SHP77 (cell line): ENCODE results near the gene CCDC15.
A peak's percentile ranks its signal among the peaks of the same experiment; 100 is the strongest.
"Not testable (repeated sequence)": the region's sequence is repeated elsewhere in the genome, so short reads cannot be mapped to it uniquely, and the experiment has no call there.

Experiments used
- DNase-seq, 2 experiments: peaks; one replicate each; lab custom pipeline; 2025; lab: John Stamatoyannopoulos, UW

The CCDC15 gene

GRCh38 chr11:124941703-124942102, 12.3 kb upstream of the CCDC15 start:
- no peak for DNase-seq

- DNase-seq, result no peak
Observed at GRCh38 chr11:124942466-124943253, 11.3 kb upstream of the CCDC15 start.

GRCh38 chr11:124943254-124943616, 10.8 kb upstream of the CCDC15 start:
- DNase-seq, result no peak

GRCh38 chr11:124943741-124944140, 10.3 kb upstream of the CCDC15 start:
- DNase-seq, result no peak

GRCh38 chr11:124944565-124944964, 9.4 kb upstream of the CCDC15 start:
- DNase-seq, result no peak

GRCh38 chr11:124945826-124946225, 8.2 kb upstream of the CCDC15 start:
- DNase-seq, result no peak

GRCh38 chr11:124946735-124947141, 7.3 kb upstream of the CCDC15 start:
- no peak for DNase-seq

GRCh38 chr11:124950601-124951330, 3.2 kb upstream of the CCDC15 start:
- DNase-seq, result no peak

- DNase-seq, result no peak
Observed at GRCh38 chr11:124951341-124951740, 2.7 kb upstream of the CCDC15 start.

GRCh38 chr11:124954590-124954955, 571 bp downstream of the CCDC15 start:
- no peak for DNase-seq

GRCh38 chr11:124955035-124955434, 1.0 kb downstream of the CCDC15 start:
- no peak for DNase-seq

GRCh38 chr11:124961972-124962609, 8.1 kb downstream of the CCDC15 start:
- peak; percentile 6 to 37 for DNase-seq

- not testable (repeated sequence) for DNase-seq
Observed at GRCh38 chr11:124968197-124968596, 14.2 kb downstream of the CCDC15 start.

- no peak for DNase-seq
Observed at GRCh38 chr11:124970925-124971324, 16.9 kb downstream of the CCDC15 start.

GRCh38 chr11:124971810-124972209, 17.8 kb downstream of the CCDC15 start:
- DNase-seq, result no peak

GRCh38 chr11:124976531-124976930, 22.5 kb downstream of the CCDC15 start:
- no peak for DNase-seq

GRCh38 chr11:124977006-124977405, 23.0 kb downstream of the CCDC15 start:
- DNase-seq, result no peak

GRCh38 chr11:124978316-124978715, 24.3 kb downstream of the CCDC15 start:
- DNase-seq, result no peak

- no peak for DNase-seq
Observed at GRCh38 chr11:124982043-124982442, 28.0 kb downstream of the CCDC15 start.

- no peak for DNase-seq
Observed at GRCh38 chr11:124983674-124984511, 29.9 kb downstream of the CCDC15 start.

- no peak for DNase-seq
Observed at GRCh38 chr11:124984512-124984854, 30.5 kb downstream of the CCDC15 start.

- DNase-seq, result no peak
Observed at GRCh38 chr11:124987096-124987495, 33.1 kb downstream of the CCDC15 start.
